ENCODE data around the gene FOXA1. TPM values are rescaled to one million over a fixed set of nuclear protein-coding genes. Genes with fewer than 3 reads are reported as not detected.

Gene FOXA1
- total RNA-seq, 1 donor from 2014 or later: 7.4 TPM

GRCh38 chr14:37620856-37621255 lies 25.8 kb upstream of the FOXA1 start:
- no peaks in the 10 kb centered on the region for H3K36me3 ChIP-seq (ENCODE audit: control insufficient read depth, insufficient read depth, low read length)
- no peak overlapping the region for H3K4me3 ChIP-seq (ENCODE audit: low read depth, low read length)
- TF ChIP-seq CTCF (IDR thresholded peaks at IDR 0.05; ENCODE audit: insufficient read depth, low read length, poor library complexity, severe bottlenecking): no peak
- peaks cover 6% of the 10 kb centered on the region for H3K27me3 ChIP-seq (ENCODE audit: control insufficient read depth, insufficient read depth, low read length)
- no peak for DNase-seq (ENCODE audit: low read depth)

- TF ChIP-seq CTCF (IDR thresholded peaks at IDR 0.05; ENCODE audit: insufficient read depth, low read length, poor library complexity, severe bottlenecking): no peak
- peaks cover 6% of the 10 kb centered on the region for H3K27me3 ChIP-seq (ENCODE audit: control insufficient read depth, insufficient read depth, low read length)
- no peaks in the 10 kb centered on the region for H3K36me3 ChIP-seq (ENCODE audit: control insufficient read depth, insufficient read depth, low read length)
- H3K4me3 ChIP-seq (ENCODE audit: low read depth, low read length): no peak overlapping the region
- DNase-seq (ENCODE audit: low read depth): no peak
Observed at GRCh38 chr14:37618498-37619028, 23.5 kb upstream of the FOXA1 start.

GRCh38 chr14:37617864-37618365 lies 22.9 kb upstream of the FOXA1 start:
- no peaks in the 10 kb centered on the region for H3K36me3 ChIP-seq (ENCODE audit: control insufficient read depth, insufficient read depth, low read length)
- H3K27me3 ChIP-seq (ENCODE audit: control insufficient read depth, insufficient read depth, low read length): peaks cover 6% of the 10 kb centered on the region
- H3K4me3 ChIP-seq (ENCODE audit: low read depth, low read length): no peak overlapping the region
- TF ChIP-seq CTCF (IDR thresholded peaks at IDR 0.05; ENCODE audit: insufficient read depth, low read length, poor library complexity, severe bottlenecking): no peak
- DNase-seq (ENCODE audit: low read depth): no peak

GRCh38 chr14:37616853-37617252 lies 21.8 kb upstream of the FOXA1 start:
- Histone ChIP-seq H3K27me3 (ENCODE audit: control insufficient read depth, insufficient read depth, low read length) (peaks cover under 1% of the 10 kb centered on the region), H3K36me3 (ENCODE audit: control insufficient read depth, insufficient read depth, low read length) (no peaks in the 10 kb centered on the region), H3K4me3 (ENCODE audit: low read depth, low read length) (no peak overlapping the region)
- DNase-seq (ENCODE audit: low read depth): no peak
- TF ChIP-seq CTCF (IDR thresholded peaks at IDR 0.05; ENCODE audit: insufficient read depth, low read length, poor library complexity, severe bottlenecking): no peak

GRCh38 chr14:37615582-37616289 lies 20.7 kb upstream of the FOXA1 start:
- H3K4me3 ChIP-seq (ENCODE audit: low read depth, low read length): no peak overlapping the region
- peaks cover 12% of the 10 kb centered on the region for H3K27me3 ChIP-seq (ENCODE audit: control insufficient read depth, insufficient read depth, low read length)
- TF ChIP-seq CTCF (IDR thresholded peaks at IDR 0.05; ENCODE audit: insufficient read depth, low read length, poor library complexity, severe bottlenecking): no peak
- H3K36me3 ChIP-seq (ENCODE audit: control insufficient read depth, insufficient read depth, low read length): no peaks in the 10 kb centered on the region
- no peak for DNase-seq (ENCODE audit: low read depth)
